ENCODE data around the gene MEIS2. TPM values are rescaled to one million over a fixed set of nuclear protein-coding genes. Genes with fewer than 3 reads are reported as not detected.

Gene MEIS2
- total RNA-seq, 1 experiment from 2014 or later, result 23.1 TPM

DNA sequence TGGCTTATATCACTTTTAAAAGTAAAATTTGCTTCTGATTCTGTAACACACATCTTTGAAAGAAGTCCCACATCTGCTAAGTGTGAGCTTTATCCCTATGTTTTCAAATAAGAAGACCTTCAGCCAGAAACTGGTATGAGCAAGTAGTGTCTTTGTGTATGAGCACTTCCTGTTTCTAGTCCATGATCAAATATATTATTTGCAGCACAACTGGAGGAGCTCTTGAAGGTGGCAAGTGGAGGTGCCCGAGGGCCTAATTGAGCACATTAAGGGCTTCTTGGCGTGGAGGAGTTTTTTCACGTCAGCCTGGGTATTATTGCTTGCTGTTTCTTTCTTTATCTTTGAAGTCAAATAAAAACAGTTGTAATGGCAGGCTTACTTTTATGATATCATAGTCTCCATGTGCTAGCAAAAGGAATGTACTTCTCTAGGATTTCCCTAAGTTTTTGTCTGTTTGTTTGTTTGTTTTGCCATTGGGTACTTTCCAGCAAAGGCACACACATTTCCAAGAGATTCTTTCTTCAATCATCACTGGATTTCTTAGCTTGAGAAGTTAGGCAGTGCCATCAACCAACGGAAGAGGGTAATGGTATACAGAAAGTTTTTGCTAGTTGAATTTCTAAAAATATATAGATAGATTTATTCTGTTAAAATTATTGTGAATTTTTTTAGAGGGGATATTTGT lies 68.1 kb downstream of the MEIS2 start:
- no peak for TF ChIP-seq CTCF (IDR thresholded peaks at IDR 0.05; ENCODE audit: unreplicated experiment)
- Mint-ChIP-seq H3K9me3 (ENCODE audit: low read depth, unreplicated experiment) (no peaks in the 10 kb centered on the region), H3K4me1 (ENCODE audit: low read depth, unreplicated experiment) (no peaks in the 10 kb centered on the region), H3K27ac (ENCODE audit: unreplicated experiment) (no peak overlapping the region), H3K27me3 (ENCODE audit: unreplicated experiment) (no peaks in the 10 kb centered on the region), H3K4me3 (ENCODE audit: low read depth, unreplicated experiment) (no peak overlapping the region), H3K36me3 (ENCODE audit: insufficient read depth, unreplicated experiment) (peaks cover 6% of the 10 kb centered on the region)
- no peak for DNase-seq
- CTCF ChIA-PET, result no interaction called here
- intact Hi-C loops (cut with micrococcal nuclease; ENCODE audit: unreplicated experiment), result no loop called here
- no TSS peak for BruUV-seq (replicated peaks)

- DNase-seq, result no peak
- no peak overlapping the region for H3K27ac Mint-ChIP-seq (ENCODE audit: unreplicated experiment)
Observed at GRCh38 chr15:37031198-37031597, 69.2 kb downstream of the MEIS2 start.

DNA sequence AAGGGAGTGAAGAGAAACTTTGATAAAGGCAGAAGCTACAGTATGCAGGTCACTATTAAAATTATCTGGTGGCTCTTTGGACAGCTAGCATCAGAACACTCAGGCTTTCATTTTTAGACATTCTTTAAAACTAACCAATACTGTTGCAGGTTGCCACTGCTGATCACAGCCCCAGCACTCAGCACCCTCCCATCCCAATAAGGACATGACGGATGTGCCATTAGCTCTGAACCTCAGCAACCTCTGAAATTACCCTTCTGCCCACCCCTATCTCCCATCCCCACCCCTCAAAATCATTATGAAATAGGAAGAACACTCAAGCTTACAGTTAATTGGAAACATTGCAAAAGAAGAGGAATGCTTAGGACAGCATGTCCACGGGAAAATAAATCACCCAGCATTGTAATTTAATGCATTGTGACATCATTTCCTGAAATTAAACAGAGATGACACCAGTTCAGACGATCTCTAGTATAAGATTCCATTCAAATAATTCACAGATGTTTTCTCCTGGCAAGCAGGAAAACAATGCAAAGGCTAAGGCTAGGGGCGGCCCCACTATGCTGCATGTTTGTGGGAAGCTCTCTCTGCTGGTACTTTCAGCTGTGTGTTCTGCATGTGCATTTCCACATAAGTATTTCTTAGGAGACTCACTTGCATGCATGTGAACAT lies 71.6 kb downstream of the MEIS2 start:
- Mint-ChIP-seq H3K27ac (ENCODE audit: unreplicated experiment) (no peak overlapping the region), H3K36me3 (ENCODE audit: insufficient read depth, unreplicated experiment) (peaks cover 2% of the 10 kb centered on the region), H3K9me3 (ENCODE audit: low read depth, unreplicated experiment) (no peaks in the 10 kb centered on the region), H3K4me3 (ENCODE audit: low read depth, unreplicated experiment) (no peak overlapping the region), H3K4me1 (ENCODE audit: low read depth, unreplicated experiment) (no peaks in the 10 kb centered on the region), H3K27me3 (ENCODE audit: unreplicated experiment) (no peaks in the 10 kb centered on the region)
- no peak for TF ChIP-seq CTCF (IDR thresholded peaks at IDR 0.05; ENCODE audit: unreplicated experiment)
- DNase-seq, result no peak
- intact Hi-C loops (cut with micrococcal nuclease; ENCODE audit: unreplicated experiment), result loop anchor here (10.0 kb wide), 1 partner anchor 56 kb away; no protein-coding TSS in a partner anchor
- CTCF ChIA-PET, result no interaction called here
- BruUV-seq (replicated peaks), result no TSS peak

More at GRCh38 chr15:37031198-37031597, 69.2 kb downstream of the MEIS2 start:
- Mint-ChIP-seq H3K27me3 (ENCODE audit: unreplicated experiment) (no peaks in the 10 kb centered on the region), H3K9me3 (ENCODE audit: low read depth, unreplicated experiment) (no peaks in the 10 kb centered on the region), H3K4me3 (ENCODE audit: low read depth, unreplicated experiment) (no peak overlapping the region), H3K4me1 (ENCODE audit: low read depth, unreplicated experiment) (no peaks in the 10 kb centered on the region), H3K36me3 (ENCODE audit: insufficient read depth, unreplicated experiment) (peaks cover 6% of the 10 kb centered on the region)
- intact Hi-C loops (cut with micrococcal nuclease; ENCODE audit: unreplicated experiment), result no loop called here
- CTCF ChIA-PET, result no interaction called here
- no peak for TF ChIP-seq CTCF (IDR thresholded peaks at IDR 0.05; ENCODE audit: unreplicated experiment)
- BruUV-seq (replicated peaks), result no TSS peak

DNA sequence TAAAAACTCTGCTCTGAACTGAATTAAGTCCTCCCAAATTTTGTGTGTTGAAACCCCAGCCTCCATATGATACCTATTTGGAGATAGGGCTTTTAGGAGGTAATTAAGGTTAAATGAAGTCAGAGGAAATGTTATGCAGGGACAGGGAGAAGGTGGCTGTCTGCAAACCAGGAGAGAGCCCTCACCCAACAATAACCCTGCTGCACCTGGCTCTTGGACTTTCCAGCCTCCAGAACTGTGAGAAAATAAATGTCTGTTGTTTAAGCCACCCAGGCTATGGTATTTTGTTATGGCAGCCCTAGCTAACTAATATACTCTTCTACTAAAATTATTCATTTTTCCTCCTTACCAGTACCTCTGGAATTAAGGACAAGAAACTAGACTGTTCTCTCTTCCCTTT lies 79.5 kb downstream of the MEIS2 start:
- no peaks in the 10 kb centered on the region for H3K9me3 Mint-ChIP-seq (ENCODE audit: low read depth, unreplicated experiment)
- no peaks in the 10 kb centered on the region for H3K27me3 Mint-ChIP-seq (ENCODE audit: unreplicated experiment)
- no peak for DNase-seq
- no peak overlapping the region for H3K27ac Mint-ChIP-seq (ENCODE audit: unreplicated experiment)
- H3K4me3 Mint-ChIP-seq (ENCODE audit: low read depth, unreplicated experiment), result no peak overlapping the region
- intact Hi-C loops (cut with micrococcal nuclease; ENCODE audit: unreplicated experiment), result loop anchor here (10.0 kb wide), 1 partner anchor 64 kb away; no protein-coding TSS in a partner anchor
- H3K4me1 Mint-ChIP-seq (ENCODE audit: low read depth, unreplicated experiment), result peaks cover 26% of the 10 kb centered on the region
- CTCF ChIA-PET, result no interaction called here
- TF ChIP-seq CTCF (IDR thresholded peaks at IDR 0.05; ENCODE audit: unreplicated experiment), result no peak
- no peaks in the 10 kb centered on the region for H3K36me3 Mint-ChIP-seq (ENCODE audit: insufficient read depth, unreplicated experiment)
- no TSS peak for BruUV-seq (replicated peaks)

Data from Calu3 (cell line).